ENCODE data around the gene IYD. TPM values are rescaled to one million over a fixed set of nuclear protein-coding genes. Genes with fewer than 3 reads are reported as not detected.

IYD gene
- total RNA-seq, 2 experiments from 2014 or later: not detected

DNA sequence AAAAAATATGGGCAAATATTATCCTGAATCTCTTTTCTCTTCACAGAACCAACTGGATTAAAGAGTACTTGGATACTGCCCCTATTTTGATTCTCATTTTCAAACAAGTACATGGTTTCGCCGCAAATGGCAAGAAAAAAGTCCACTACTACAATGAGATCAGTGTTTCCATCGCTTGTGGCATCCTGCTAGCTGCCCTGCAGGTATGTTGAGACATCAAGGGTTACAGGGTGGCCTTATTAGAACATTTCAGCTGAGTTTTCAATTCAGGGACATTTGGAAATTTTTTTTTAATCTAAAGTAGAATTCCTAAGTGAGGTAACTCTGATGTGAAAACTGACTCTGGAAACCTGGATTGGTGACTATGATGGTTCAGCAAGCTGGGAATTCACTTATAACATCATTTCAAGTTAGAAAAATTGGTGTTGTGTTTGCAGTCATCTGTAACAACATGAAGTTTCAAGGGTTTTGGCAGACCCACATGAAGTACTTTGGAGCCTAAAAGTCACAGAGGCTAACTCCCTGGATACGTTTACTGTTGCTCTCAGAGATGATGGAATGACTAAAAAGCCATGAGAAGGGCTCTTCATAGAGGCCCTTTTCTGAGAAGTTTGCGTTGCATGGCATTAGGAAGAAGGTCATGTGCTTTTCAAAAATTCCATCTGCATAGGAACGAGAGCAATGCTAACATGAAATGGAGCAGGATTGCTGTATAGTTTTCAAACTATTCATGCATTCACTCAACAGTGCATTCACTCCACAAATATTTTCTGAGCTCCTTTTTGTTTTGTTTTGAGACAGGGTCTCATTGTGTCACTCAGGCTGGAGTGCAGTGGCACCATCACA is 25.5 kb downstream of the IYD start:
- POLR2A ChIA-PET: no interaction called here
- peaks cover 10% of the 10 kb centered on the region for H3K27me3 Mint-ChIP-seq
- DNase-seq (no peak), ATAC-seq (ENCODE audit: low read depth) (no peak)
- no peak overlapping the region for H3K4me3 Mint-ChIP-seq
- no peaks in the 10 kb centered on the region for H3K4me1 Mint-ChIP-seq
- H3K9me3 Mint-ChIP-seq: no peaks in the 10 kb centered on the region
- no peaks in the 10 kb centered on the region for H3K36me3 Mint-ChIP-seq
- no peak overlapping the region for H3K27ac Mint-ChIP-seq

DNA sequence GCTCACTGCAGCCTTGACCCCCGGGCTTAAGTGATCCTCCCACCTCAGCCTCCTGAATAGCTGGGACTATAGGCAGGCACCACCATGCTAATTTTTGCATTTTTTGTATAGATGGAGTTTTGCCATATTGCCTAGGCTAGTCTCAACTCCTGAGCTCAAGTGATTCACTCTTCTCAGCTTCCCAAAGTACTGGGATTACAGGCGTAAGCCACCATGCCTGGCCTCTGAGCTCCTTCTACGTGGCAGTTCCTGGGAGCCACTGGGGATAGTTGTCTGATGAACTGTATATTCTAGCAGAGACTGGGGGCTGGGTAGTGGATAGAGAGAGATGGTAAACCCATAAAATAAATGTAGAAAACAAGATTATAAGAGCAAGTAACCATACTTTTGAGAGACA is 26.1 kb downstream of the IYD start:
- Mint-ChIP-seq H3K27me3 (peaks cover 6% of the 10 kb centered on the region), H3K27ac (no peak overlapping the region), H3K4me1 (no peaks in the 10 kb centered on the region)

DNA sequence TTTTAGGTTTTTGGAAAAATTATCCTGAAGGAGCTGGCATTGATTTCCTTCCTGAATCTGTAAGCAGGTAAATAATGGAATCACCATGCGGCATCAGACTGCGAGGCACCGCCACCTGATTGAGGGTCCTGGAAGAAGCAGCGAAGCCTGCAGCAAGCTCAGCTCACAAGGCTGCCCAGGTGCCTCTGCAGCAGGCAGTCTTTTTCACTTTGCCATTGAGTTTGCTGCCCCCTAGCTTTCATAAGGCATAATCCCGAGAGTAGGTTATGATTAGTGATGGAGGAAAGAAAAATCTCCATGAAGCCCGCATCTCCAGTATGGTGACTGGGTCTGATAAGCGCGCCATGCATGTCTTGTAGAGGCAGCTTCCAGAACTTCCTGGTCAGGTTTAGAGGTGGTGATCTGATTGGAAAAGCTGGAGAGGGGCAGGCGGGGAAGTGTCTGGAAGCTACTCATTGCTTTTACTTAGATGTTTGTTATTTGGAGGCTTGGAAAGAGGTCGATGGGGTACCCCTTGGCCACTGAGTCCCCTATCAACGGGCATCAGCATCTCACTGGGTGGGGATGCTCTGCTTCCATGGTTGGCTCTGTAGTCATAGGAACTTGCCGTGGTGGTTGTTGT is 26.7 kb downstream of the IYD start:
- H3K4me1 Mint-ChIP-seq: no peaks in the 10 kb centered on the region
- no peak overlapping the region for H3K4me3 Mint-ChIP-seq
- peaks cover 6% of the 10 kb centered on the region for H3K27me3 Mint-ChIP-seq
- no peak for DNase-seq
- POLR2A ChIA-PET: no interaction called here
- H3K9me3 Mint-ChIP-seq: no peaks in the 10 kb centered on the region
- ATAC-seq (ENCODE audit: low read depth): peak; percentile 58
- H3K27ac Mint-ChIP-seq: no peak overlapping the region
- H3K36me3 Mint-ChIP-seq: no peaks in the 10 kb centered on the region

More for the DNA sequence above, 26.1 kb downstream of the IYD start:
- POLR2A ChIA-PET: no interaction called here
- no peak for DNase-seq
- H3K9me3 Mint-ChIP-seq: no peaks in the 10 kb centered on the region
- no peaks in the 10 kb centered on the region for H3K36me3 Mint-ChIP-seq
- no peak for ATAC-seq (ENCODE audit: low read depth)
- H3K4me3 Mint-ChIP-seq: no peak overlapping the region

DNA sequence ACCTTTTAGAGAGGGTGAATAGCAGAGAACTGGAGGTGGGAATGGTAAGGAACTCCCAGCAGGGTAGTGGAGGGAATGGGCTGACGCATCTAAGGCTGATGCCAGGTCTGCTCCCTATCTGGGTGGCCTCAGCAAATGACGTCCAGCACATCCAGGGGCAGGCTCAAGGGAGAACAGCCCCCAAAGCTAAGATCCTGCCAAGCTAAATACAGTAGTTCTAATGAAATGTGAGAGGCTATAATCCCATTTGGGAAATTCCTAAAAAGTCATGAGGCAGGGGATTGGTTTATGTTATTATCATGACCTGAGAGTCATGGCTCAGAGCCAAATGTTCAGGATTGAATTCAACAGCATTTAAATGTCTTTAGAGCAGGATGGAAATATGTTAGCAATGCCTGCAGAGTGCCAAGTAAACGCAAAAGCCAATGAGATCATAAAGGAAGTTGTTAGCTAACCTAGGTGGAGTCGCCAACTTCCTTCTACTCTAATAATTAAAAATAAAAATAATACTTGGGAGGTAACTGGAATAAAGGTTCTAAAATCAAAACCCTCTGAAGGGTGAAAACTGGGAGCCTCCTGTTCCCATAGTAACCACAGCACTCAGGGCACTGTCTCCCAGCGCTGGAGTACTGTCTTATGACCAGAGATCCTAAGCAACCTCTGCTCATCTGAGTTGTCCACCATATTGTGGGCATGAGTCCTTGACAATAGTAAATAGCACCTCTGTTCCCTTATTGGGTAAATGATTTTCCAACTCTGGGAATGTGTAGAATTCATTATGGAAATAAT is 34.8 kb downstream of the IYD start:
- Mint-ChIP-seq H3K4me1 (no peaks in the 10 kb centered on the region), H3K36me3 (no peaks in the 10 kb centered on the region), H3K9me3 (peaks cover 7% of the 10 kb centered on the region), H3K27ac (no peak overlapping the region), H3K27me3 (peaks cover 14% of the 10 kb centered on the region), H3K4me3 (no peak overlapping the region)
- POLR2A ChIA-PET: no interaction called here
- ATAC-seq (ENCODE audit: low read depth): no peak
- no peak for DNase-seq

DNA sequence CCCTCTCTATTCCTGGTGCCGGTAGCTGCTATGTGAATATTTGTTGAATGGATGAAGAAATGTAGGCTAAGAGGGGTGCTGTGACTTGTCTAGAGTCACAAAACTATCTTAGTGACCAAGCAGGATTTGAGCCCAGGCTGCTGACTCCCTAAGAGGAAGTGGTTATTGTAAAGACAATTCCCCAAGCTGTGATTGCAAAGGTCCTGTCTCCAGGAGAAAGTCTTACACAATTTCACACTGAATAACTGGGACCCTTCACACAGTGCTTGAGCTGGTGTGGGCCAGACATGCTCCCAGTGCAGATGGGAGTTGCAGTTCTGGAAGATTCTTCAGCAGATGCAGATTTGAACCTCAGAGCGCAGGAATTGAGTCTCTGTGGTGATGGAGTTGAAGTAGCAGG is 38.1 kb downstream of the IYD start:
- Mint-ChIP-seq H3K27ac (no peak overlapping the region), H3K9me3 (peaks cover 7% of the 10 kb centered on the region), H3K4me3 (no peak overlapping the region), H3K27me3 (peaks cover 30% of the 10 kb centered on the region), H3K4me1 (no peaks in the 10 kb centered on the region), H3K36me3 (no peaks in the 10 kb centered on the region)
- POLR2A ChIA-PET: no interaction called here
- DNase-seq (no peak), ATAC-seq (ENCODE audit: low read depth) (no peak)

DNA sequence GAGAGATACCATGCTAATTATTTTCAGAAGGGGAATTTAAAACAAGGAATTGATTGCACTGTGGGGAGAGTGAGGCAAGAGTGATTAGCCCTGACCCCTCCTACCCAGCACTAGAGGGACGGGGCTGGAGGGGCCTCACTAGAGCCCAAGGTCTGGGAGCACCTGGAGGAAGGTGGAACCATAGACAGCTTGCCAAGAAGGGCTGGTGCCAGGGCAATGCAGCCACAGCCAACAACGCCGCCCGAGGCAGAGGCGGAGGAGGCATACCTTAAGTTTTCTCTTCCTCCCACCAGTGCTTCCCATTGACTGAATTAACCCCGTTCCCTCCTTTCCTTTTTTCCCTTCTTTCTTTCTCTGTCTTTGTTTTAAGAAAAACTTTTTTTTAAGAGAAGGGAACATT is 40.0 kb downstream of the IYD start:
- H3K4me1 Mint-ChIP-seq: no peaks in the 10 kb centered on the region
- H3K27ac Mint-ChIP-seq: no peak overlapping the region
- ATAC-seq (ENCODE audit: low read depth) (no peak), DNase-seq (no peak)
- POLR2A ChIA-PET: no interaction called here
- H3K9me3 Mint-ChIP-seq: peaks cover 7% of the 10 kb centered on the region
- H3K4me3 Mint-ChIP-seq: no peak overlapping the region
- peaks cover 34% of the 10 kb centered on the region for H3K27me3 Mint-ChIP-seq
- no peaks in the 10 kb centered on the region for H3K36me3 Mint-ChIP-seq

DNA sequence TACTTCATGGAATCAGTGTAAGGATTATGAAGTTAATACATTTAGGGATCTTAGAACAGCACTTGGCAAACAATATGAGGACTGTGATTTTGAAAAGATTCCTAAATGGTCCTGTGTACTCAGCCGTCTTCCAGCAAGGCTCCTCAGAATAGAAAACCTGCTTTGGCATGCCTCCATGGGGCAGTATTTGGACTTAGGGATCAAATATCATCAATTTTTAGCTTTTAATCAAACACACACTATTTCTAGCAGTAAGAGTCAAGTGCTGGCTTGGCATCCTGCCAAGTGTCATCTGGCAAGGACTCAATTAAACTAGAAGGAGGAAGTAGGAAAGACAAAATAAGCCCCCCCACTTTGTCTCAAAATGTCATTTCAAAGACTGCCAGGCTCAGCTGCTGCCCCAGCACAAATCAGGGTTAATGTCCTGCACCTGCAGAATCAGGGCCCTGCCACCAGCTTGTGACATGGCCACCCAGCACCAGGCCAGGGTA is 40.8 kb downstream of the IYD start:
- DNase-seq (no peak), ATAC-seq (ENCODE audit: low read depth) (no peak)
- no peaks in the 10 kb centered on the region for H3K4me1 Mint-ChIP-seq
- H3K27me3 Mint-ChIP-seq: peaks cover 34% of the 10 kb centered on the region
- no peaks in the 10 kb centered on the region for H3K36me3 Mint-ChIP-seq
- POLR2A ChIA-PET: no interaction called here
- no peak overlapping the region for H3K27ac Mint-ChIP-seq
- no peak overlapping the region for H3K4me3 Mint-ChIP-seq
- peaks cover 7% of the 10 kb centered on the region for H3K9me3 Mint-ChIP-seq

DNA sequence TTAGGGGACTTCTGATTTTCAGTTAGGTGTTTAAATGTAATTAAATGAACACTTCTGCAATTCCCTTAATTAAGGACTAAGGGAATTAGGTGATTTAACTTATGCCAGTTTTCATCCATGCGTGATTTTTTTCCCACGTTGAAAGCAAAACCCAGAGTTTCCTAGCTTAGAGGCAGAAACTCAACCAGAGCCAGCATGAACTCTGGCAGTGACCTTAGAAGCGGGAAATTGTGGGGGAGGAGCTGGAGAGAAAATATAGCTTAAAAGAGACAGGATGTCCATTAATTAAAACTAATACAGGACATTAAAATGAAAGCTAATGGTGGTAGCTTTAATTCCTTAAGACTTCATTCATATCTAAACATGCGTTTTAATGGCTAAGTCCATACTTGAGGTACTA is 41.6 kb downstream of the IYD start:
- DNase-seq (no peak), ATAC-seq (ENCODE audit: low read depth) (no peak)
- POLR2A ChIA-PET: no interaction called here
- Mint-ChIP-seq H3K36me3 (no peaks in the 10 kb centered on the region), H3K4me3 (no peak overlapping the region), H3K9me3 (peaks cover 4% of the 10 kb centered on the region), H3K4me1 (no peaks in the 10 kb centered on the region), H3K27ac (no peak overlapping the region), H3K27me3 (peaks cover 39% of the 10 kb centered on the region)

DNA sequence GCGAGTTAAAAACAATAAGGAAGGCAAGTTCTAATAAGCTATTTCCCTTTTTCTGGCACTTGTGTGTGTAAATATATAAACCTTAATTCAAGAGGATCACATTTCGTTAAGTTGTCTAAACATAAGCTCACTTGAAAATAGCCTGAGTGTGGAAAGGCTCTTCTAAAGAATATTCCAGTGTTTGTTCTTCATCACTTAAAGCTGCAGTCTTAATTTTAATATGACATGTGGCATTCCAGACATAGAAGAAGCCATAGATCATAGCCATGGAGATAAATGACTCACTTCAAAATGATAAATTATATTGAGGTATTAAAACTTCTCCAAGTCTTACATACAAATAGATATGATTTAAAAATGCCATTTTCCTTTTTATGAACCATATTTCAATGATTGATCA is 42.1 kb downstream of the IYD start:
- H3K36me3 Mint-ChIP-seq: no peaks in the 10 kb centered on the region

DNA sequence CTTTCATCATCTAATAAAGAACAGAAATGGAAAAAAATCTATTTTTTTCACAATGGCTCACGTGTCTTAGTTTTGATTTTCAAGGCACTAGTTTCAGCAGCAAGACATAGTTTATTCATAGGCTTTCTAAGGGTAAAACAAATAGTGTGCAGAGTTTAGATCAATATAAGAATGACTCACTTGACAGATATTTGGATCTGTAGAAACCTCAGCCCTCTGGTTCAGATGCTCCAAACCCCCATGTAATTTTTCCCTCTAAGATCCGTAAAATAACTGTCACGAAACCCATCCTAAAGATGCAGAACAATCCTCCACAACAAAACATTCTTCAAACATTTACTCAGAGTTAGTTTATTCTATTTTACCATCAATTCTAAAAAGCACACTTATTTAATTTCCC is 43.4 kb downstream of the IYD start:
- ATAC-seq (ENCODE audit: low read depth) (no peak), DNase-seq (no peak)
- H3K9me3 Mint-ChIP-seq: no peaks in the 10 kb centered on the region
- POLR2A ChIA-PET: no interaction called here
- H3K27ac Mint-ChIP-seq: no peak overlapping the region
- H3K36me3 Mint-ChIP-seq: no peaks in the 10 kb centered on the region
- peaks cover 41% of the 10 kb centered on the region for H3K27me3 Mint-ChIP-seq
- no peak overlapping the region for H3K4me3 Mint-ChIP-seq
- peaks cover under 1% of the 10 kb centered on the region for H3K4me1 Mint-ChIP-seq

More for the DNA sequence above, 42.1 kb downstream of the IYD start:
- POLR2A ChIA-PET: no interaction called here
- Mint-ChIP-seq H3K4me3 (no peak overlapping the region), H3K27me3 (peaks cover 44% of the 10 kb centered on the region), H3K27ac (no peak overlapping the region), H3K9me3 (peaks cover 3% of the 10 kb centered on the region), H3K4me1 (no peaks in the 10 kb centered on the region)
- no peak for DNase-seq
- no peak for ATAC-seq (ENCODE audit: low read depth)

DNA sequence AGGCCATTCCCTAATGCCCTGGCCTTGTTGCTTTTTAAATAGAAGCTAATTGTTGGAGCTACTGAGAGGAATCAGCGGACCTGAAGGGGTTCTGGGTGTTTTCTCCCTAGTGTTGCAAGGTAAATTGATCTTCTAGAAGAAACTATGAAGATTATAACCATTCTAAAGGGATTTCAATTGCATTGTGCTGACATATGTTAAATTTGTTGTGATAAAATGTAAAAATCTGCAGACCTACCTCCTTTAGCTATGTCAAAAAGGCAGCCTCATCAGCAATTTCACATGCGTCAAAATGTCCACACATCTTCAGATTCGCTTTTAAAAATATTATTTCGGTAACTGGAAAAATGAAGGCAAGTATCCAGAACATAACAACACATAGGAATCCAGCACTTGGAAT is 44.4 kb downstream of the IYD start:
- POLR2A ChIA-PET: no interaction called here
- H3K9me3 Mint-ChIP-seq: no peaks in the 10 kb centered on the region
- no peak overlapping the region for H3K4me3 Mint-ChIP-seq
- H3K4me1 Mint-ChIP-seq: peaks cover 8% of the 10 kb centered on the region
- H3K27me3 Mint-ChIP-seq: peaks cover 42% of the 10 kb centered on the region
- DNase-seq (no peak), ATAC-seq (ENCODE audit: low read depth) (no peak)
- no peak overlapping the region for H3K27ac Mint-ChIP-seq
- H3K36me3 Mint-ChIP-seq: no peaks in the 10 kb centered on the region

DNA sequence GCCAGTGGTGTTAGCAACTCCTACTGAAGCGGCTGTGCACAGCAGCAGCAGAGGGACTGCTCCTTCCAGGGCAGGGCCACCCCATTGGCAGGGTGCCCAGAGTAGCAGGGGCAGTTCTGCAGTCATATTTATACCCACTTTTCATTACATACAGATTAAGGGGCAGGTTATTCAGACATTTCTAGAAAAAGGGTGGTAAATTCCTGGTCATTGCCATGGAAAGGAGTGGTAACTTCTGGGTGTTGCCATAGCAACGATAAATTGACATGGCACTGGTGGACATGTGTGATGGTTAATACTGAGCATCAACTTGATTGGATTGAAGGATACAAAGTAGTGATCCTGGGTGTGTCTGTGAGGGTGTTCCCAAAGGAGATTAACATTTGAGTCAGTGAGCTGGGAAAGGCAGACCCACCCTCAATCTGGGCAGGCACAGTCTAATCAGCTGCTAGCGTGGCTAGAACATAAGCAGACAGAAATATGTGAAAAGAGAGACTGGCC is 45.0 kb downstream of the IYD start:
- DNase-seq (no peak), ATAC-seq (ENCODE audit: low read depth) (no peak)
- Mint-ChIP-seq H3K4me1 (peaks cover 12% of the 10 kb centered on the region), H3K9me3 (no peaks in the 10 kb centered on the region), H3K27ac (no peak overlapping the region), H3K27me3 (peaks cover 42% of the 10 kb centered on the region), H3K4me3 (no peak overlapping the region), H3K36me3 (no peaks in the 10 kb centered on the region)
- POLR2A ChIA-PET: no interaction called here

DNA sequence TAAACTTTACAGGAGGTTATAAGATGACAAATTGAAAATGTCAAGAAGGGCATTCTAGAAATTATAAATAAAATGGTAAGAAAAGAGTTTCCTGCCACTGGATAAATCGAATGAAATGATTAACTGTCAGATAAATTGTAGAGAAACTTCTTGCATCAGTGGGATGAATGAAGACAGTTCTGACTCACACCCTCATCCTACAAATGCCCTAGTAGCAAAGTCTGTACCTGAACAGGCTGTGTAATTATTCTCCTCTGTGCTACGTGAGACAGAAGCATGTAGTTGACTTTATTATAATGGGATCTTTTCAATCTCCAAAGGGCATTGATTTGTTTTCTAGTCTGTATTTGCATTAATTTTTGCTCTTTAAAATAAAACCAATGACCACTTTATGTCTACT is 47.3 kb downstream of the IYD start:
- no peak for ATAC-seq (ENCODE audit: low read depth)
- peaks cover 3% of the 10 kb centered on the region for H3K9me3 Mint-ChIP-seq
- DNase-seq: no peak
- POLR2A ChIA-PET: no interaction called here
- peaks cover 37% of the 10 kb centered on the region for H3K27me3 Mint-ChIP-seq
- H3K27ac Mint-ChIP-seq: no peak overlapping the region
- H3K4me3 Mint-ChIP-seq: no peak overlapping the region
- H3K36me3 Mint-ChIP-seq: peaks cover 2% of the 10 kb centered on the region
- peaks cover 13% of the 10 kb centered on the region for H3K4me1 Mint-ChIP-seq

Measured in activated naive CD8-positive, alpha-beta T cell treated with anti-CD3 and anti-CD28 coated beads, Interleukin-2, amount 10 ng/mL, durations not matched to agents 7 days and 5 days (primary cell).